Esophagus mucosa (tissue), 1 donor: ENCODE data around the gene OPRL1. TPM values are rescaled to one million over a fixed set of nuclear protein-coding genes. Genes with fewer than 3 reads are reported as not detected.

ENCODE experiments used
- ATAC-seq: fragments of 200-7000 bp; cut with Tn5 transposase; one replicate; pipeline ENCODE4 v1.9.1; 2020
- total RNA-seq: library from RNA; stranded (reverse); gene quantifications from one replicate; pipeline ENCODE4 v1.2.4, GENCODE V29; 2023
- donor health status: DM: yes; HTN: yes; CAD: no.

The OPRL1 gene
- total RNA-seq, 1 donor from 2014 or later: 0.12 TPM

DNA sequence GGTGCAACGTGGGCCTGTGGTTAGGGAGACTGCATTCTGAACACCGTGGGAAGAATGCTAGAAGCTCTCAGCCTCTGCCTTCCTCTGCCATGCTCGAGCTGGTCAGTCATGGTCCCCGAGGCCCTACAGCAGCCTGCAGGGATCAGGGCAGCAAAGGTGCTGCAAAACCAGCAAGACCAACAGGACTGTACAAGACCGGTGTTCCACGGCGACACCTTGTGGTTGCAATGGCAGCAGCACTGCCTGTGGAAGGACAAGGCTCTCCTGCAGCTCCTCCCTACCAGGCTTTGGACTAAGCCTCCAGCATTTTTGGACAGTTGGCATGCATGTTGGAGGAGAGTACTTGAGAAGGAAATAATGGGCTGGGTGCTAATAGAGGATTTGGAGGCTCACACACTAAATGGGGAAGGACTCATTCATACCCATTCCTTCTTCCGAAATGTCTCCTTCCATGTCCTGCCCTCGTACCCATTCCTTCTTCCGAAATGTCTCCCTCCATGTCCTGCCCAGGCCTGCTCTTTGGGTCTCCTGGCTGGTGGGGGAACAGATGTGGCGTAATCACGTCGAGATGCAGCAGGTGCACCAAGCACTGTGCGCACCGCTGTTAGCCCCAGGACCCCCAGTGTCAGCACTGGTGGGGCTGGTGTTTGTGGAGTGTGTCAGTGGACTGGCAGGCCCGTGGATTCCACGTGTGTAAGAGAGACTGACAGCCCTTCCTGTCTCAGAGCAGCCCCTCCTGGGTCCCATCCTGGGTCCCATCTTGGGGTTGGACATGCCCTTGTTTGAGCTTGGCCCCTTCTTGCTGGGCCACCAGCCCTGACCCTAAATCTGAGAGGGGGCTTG, 65.8 kb downstream of the OPRL1 start:
- no peak for ATAC-seq

DNA sequence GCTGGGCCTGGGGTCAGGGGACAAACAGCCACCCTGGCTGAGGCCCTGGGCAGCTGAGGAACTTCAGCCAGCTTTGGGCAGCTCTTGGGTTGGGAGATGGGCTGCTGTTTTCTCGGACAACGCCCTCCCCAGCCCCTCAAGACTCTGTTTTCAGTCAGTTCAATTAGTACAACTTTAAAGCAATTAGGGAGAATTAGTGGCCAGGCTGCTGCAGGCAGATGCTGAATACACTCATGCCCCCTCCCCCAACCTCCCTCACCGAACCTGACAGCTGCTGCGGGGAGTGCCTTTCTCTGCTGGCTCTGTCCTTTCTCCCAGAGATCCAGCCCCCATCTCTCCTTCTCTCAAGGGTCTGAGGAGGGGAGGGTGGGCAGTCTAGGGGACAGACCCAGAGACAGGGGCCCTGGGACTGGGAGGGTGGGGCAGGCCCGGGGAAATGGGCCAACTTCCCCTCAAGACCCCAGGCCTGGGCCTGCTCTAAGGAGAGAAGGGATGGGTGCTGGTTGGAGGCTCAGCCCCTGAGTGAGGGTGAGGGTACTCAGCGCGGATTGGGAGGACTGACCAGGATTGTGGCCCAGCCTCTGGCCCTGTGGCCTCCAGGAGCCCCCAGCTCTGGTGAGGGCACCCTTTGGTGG, 66.5 kb downstream of the OPRL1 start:
- ATAC-seq: no peak

DNA sequence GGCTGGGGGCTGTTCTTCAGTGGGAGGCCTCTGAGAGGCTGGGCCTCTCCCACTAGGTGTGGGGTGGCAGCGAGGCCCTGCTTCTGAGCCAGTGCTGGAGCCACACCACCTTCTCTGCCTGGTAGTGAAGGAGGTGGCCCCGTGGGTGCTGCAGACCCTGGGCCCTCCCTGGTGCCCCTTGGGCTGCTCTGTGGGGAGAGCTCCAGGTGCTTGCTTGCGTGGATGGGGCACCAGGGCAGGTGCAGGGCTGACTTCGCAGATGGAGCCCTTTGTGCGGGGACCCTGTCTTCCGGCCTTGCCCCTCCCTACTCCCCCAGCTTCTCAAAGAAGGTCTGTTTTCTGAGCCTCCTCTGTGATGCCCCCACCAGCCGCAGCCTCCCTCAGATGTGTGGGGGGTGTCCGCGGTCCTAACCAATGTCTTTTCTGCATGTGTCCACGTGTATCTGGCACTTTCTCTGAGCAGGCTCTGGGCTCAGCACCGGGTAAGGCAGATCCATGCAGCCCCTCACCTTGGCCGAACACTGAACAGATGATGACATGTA, 67.1 kb downstream of the OPRL1 start:
- no peak for ATAC-seq

DNA sequence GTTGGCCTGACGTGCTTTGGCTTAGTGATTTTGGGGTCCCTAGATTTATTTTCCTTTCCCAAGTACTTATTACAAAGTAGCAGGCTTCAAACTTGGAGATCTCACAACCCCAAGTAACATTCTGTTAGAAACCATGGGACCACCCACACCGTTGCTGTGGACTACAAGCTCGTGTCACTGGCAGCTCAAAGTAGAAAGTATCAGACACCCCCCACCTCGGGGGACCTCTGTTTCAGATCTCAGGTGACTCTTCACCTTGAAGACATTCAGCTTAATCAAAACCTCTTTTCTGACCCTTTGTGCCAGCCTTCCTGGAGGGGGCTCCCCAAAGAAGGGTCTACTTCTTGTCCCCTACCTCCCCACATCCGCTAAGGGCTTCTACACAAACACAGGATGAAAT, 68.7 kb downstream of the OPRL1 start:
- no peak for ATAC-seq

DNA sequence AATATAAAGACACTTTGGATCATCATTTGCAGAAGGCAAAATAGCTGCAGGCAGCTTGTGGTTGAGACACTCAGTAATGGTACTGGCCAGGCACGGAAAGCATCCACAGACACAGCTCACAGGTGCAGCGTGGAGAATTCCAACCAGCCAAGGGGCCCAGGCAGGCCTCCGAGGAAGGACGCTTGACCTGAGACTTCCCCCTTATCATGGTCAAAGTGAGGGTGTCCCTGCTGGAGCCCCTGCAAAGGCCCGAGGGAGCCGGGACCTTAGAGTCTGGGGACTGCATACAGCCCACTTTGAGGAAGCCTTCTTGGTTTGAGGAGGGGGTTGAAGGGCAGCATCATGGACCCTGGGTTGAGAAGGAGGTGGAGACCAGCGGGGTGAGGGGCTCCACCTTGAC, 69.3 kb downstream of the OPRL1 start:
- no peak for ATAC-seq

DNA sequence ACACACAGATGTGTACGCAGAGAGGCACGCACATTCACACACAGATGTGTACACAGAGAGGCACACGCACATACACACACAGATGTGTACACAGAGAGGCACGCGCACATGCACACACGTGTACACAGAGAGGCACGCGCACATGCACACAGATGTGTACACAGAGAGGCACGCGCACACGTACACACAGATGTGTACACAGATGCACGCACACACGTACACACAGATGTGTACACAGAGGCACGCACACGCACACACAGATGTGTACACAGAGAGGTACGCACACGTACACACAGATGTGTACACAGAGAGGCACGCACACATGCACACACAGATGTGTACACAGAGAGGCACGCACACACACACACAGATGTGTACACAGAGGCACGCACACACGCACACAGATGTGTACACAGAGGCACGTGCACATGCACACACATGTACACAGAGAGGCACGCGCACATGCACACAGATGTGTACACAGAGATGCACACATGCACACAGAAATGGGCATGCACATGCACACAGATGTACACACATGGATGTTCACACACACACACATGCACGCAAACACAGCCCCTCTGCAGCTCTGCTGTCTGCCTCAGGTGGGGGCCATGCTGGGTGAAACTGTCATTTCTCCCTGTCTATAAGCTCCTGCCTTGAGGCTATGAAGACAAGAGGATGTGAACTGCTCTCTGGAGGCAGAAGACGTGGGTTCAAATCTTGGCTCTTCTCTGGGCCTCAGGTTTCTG, 70.1 kb downstream of the OPRL1 start:
- no peak for ATAC-seq

Other genes starting within 250 kb of the OPRL1 start
- gene ZBTB46, start 248.8 kb upstream of the OPRL1 start, total RNA-seq: 1.7 TPM
- not detected for gene ABHD16B, start 218.6 kb upstream of the OPRL1 start, total RNA-seq
- 90.6 TPM for gene TPD52L2, start 214.8 kb upstream of the OPRL1 start, total RNA-seq
- 64.8 TPM for gene DNAJC5, start 185.0 kb upstream of the OPRL1 start, total RNA-seq
- gene UCKL1, start 123.7 kb upstream of the OPRL1 start, total RNA-seq: 25.1 TPM
- gene ZNF512B, start 110.2 kb upstream of the OPRL1 start, total RNA-seq: 13.9 TPM
- 5.7 TPM for gene SAMD10, start 100.4 kb upstream of the OPRL1 start, total RNA-seq
- 39.7 TPM for gene PRPF6, start 99.0 kb upstream of the OPRL1 start, total RNA-seq
- 0.88 TPM for gene C20orf204, start 43.9 kb upstream of the OPRL1 start, total RNA-seq
- 5.4 TPM for gene SOX18, start 30.4 kb upstream of the OPRL1 start, total RNA-seq
- 6.8 TPM for gene TCEA2, start 16.9 kb upstream of the OPRL1 start, total RNA-seq
- 6.1 TPM for gene RGS19, start 564 bp upstream of the OPRL1 start, total RNA-seq
- gene LKAAEAR1, start 4.3 kb downstream of the OPRL1 start, total RNA-seq: 0.36 TPM
- not detected for gene NPBWR2, start 27.5 kb downstream of the OPRL1 start, total RNA-seq
- gene MYT1, start 84.4 kb downstream of the OPRL1 start, total RNA-seq: not detected
- gene PCMTD2, start 175.7 kb downstream of the OPRL1 start, total RNA-seq: 26.0 TPM